ENCODE results near the gene CACNA1G. TPM values are rescaled to one million over a fixed set of nuclear protein-coding genes. Genes with fewer than 3 reads are reported as not detected.

Gene CACNA1G
- total RNA-seq, 1 donor from 2014 or later, result 0.21 TPM

- TF ChIP-seq CTCF (IDR thresholded peaks at IDR 0.05), result no peak
- peaks cover 29% of the 10 kb centered on the region for H3K4me1 ChIP-seq
These were observed 99.7 kb downstream of the CACNA1G start for GRCh38 chr17:50660042-50660886.

GRCh38 chr17:50660887-50661345 lies 100.4 kb downstream of the CACNA1G start:
- H3K4me1 ChIP-seq, result peaks cover 29% of the 10 kb centered on the region
- DNase-seq, result no peak
- peak; percentile 2 to 18 for ATAC-seq
- intact Hi-C loops (cut with DNase I), result no loop called here
- TF ChIP-seq CTCF (IDR thresholded peaks at IDR 0.05), result no peak
- no peak overlapping the region for H3K4me3 ChIP-seq
- H3K9me3 ChIP-seq, result no peaks in the 10 kb centered on the region
- H3K27me3 ChIP-seq (ENCODE audit: low read depth), result no peaks in the 10 kb centered on the region
- H3K36me3 ChIP-seq, result no peaks in the 10 kb centered on the region
- H3K27ac ChIP-seq, result peak overlapping the region; percentile 65

More at GRCh38 chr17:50660042-50660886, 99.7 kb downstream of the CACNA1G start:
- ATAC-seq (peak; percentile 47 to 54), DNase-seq (no peak)
- no peaks in the 10 kb centered on the region for H3K27me3 ChIP-seq (ENCODE audit: low read depth)
- peak overlapping the region; percentile 65 for H3K27ac ChIP-seq
- no peak overlapping the region for H3K4me3 ChIP-seq
- intact Hi-C loops (cut with DNase I), result no loop called here
- no peaks in the 10 kb centered on the region for H3K9me3 ChIP-seq
- no peaks in the 10 kb centered on the region for H3K36me3 ChIP-seq

- DNase-seq, result no peak
- intact Hi-C loops (cut with DNase I), result no loop called here
These were observed 100.8 kb downstream of the CACNA1G start for GRCh38 chr17:50661348-50661747.

GRCh38 chr17:50661795-50662391 lies 101.4 kb downstream of the CACNA1G start:
- TF ChIP-seq CTCF (IDR thresholded peaks at IDR 0.05), result no peak
- ATAC-seq (peak; percentile 82 to 90), DNase-seq (peak; percentile 64)
- no peaks in the 10 kb centered on the region for H3K36me3 ChIP-seq
- no peaks in the 10 kb centered on the region for H3K27me3 ChIP-seq (ENCODE audit: low read depth)
- intact Hi-C loops (cut with DNase I), result no loop called here
- peaks cover 29% of the 10 kb centered on the region for H3K4me1 ChIP-seq
- no peaks in the 10 kb centered on the region for H3K9me3 ChIP-seq
- H3K27ac ChIP-seq, result peak overlapping the region; percentile 65
- H3K4me3 ChIP-seq, result no peak overlapping the region

More at GRCh38 chr17:50661348-50661747, 100.8 kb downstream of the CACNA1G start:
- Histone ChIP-seq H3K36me3 (no peaks in the 10 kb centered on the region), H3K4me1 (peaks cover 29% of the 10 kb centered on the region), H3K27ac (peak overlapping the region; percentile 65), H3K9me3 (no peaks in the 10 kb centered on the region), H3K27me3 (ENCODE audit: low read depth) (no peaks in the 10 kb centered on the region), H3K4me3 (no peak overlapping the region)
- no peak for TF ChIP-seq CTCF (IDR thresholded peaks at IDR 0.05)
- no peak for ATAC-seq

- Histone ChIP-seq H3K4me3 (no peak overlapping the region), H3K27me3 (ENCODE audit: low read depth) (no peaks in the 10 kb centered on the region)
These were observed 102.2 kb downstream of the CACNA1G start for GRCh38 chr17:50662632-50663225.

More at GRCh38 chr17:50662632-50663225, 102.2 kb downstream of the CACNA1G start:
- Histone ChIP-seq H3K9me3 (no peaks in the 10 kb centered on the region), H3K36me3 (no peaks in the 10 kb centered on the region), H3K4me1 (peaks cover 29% of the 10 kb centered on the region), H3K27ac (no peak overlapping the region)
- DNase-seq, result no peak
- intact Hi-C loops (cut with DNase I), result no loop called here
- no peak for ATAC-seq
- no peak for TF ChIP-seq CTCF (IDR thresholded peaks at IDR 0.05)
